GM23338 (cell line): ENCODE measurements around the gene ARFGEF2. TPM values are rescaled to one million over a fixed set of nuclear protein-coding genes. Genes with fewer than 3 reads are reported as not detected.
A peak's percentile ranks its signal among the peaks of the same experiment; 100 is the strongest.

ENCODE experiments used
- ATAC-seq: fragments of 200-7000 bp; cut with Tn5 transposase; 3 replicates; pipeline ENCODE4 v1.9.1; 2020
- DNase-seq: peaks from one replicate; pipeline ENCODE4 v3.0.0-alpha.2; 2015; ENCODE audit warnings: low spot score
- H2AFZ ChIP-seq: fragments of 200-600 bp; sonication (generic); 2 replicates; pipeline ENCODE4 v1.8.0; 2016; ENCODE audit warnings: antibody characterized with exemption, mild to moderate bottlenecking, moderate library complexity
- H3F3A ChIP-seq: fragments of 200-600 bp; sonication (generic); replicated peaks from 2 replicates; pipeline ENCODE4 v1.8.0; 2017; ENCODE audit warnings: antibody characterized with exemption, mixed run types, low read depth
- H3K27ac ChIP-seq: fragments of 200-600 bp; sonication (generic); 2 replicates; pipeline ENCODE4 v1.6.1; 2016; ENCODE audit warnings: low read depth
- H3K27me3 ChIP-seq: fragments of 200-600 bp; sonication (generic); 2 replicates; pipeline ENCODE4 v1.8.0; 2016; ENCODE audit warnings: mild to moderate bottlenecking, mixed run types, moderate library complexity; ENCODE audit not compliant: insufficient read depth
- H3K36me3 ChIP-seq: fragments of 200-600 bp; sonication (generic); 2 replicates; pipeline ENCODE4 v1.8.0; 2016; ENCODE audit warnings: mild to moderate bottlenecking; ENCODE audit not compliant: insufficient read depth
- H3K4me1 ChIP-seq: fragments of 200-600 bp; sonication (generic); 2 replicates; pipeline ENCODE4 v1.8.0; 2016; ENCODE audit warnings: mild to moderate bottlenecking, moderate library complexity; ENCODE audit not compliant: insufficient read depth
- H3K4me2 ChIP-seq: fragments of 200-600 bp; sonication (generic); 2 replicates; pipeline ENCODE4 v1.7.1; 2017; ENCODE audit warnings: mixed run types
- H3K4me3 ChIP-seq: fragments of 200-600 bp; sonication (generic); 2 replicates; pipeline ENCODE4 v1.6.1; 2016; ENCODE audit warnings: mixed run types
- H3K79me2 ChIP-seq: fragments of 200-600 bp; sonication (generic); replicated peaks from 2 replicates; pipeline ENCODE4 v1.8.0; 2017; ENCODE audit warnings: mild to moderate bottlenecking; ENCODE audit not compliant: insufficient read depth
- H3K9me2 ChIP-seq: fragments of 200-600 bp; sonication (generic); 2 replicates; pipeline ENCODE4 v1.8.0; 2017; ENCODE audit not compliant: insufficient read depth
- H4K20me1 ChIP-seq: fragments of 200-600 bp; sonication (generic); replicated peaks from 2 replicates; pipeline ENCODE4 v1.8.0; 2017; ENCODE audit warnings: mild to moderate bottlenecking; ENCODE audit not compliant: insufficient read depth
- H3K27ac Mint-ChIP-seq: 2 replicates; pipeline ENCODE4 v1.8.0; 2020; ENCODE audit warnings: inconsistent platforms, mild to moderate bottlenecking, moderate library complexity, mixed read lengths
- H3K27me3 Mint-ChIP-seq: 3 replicates; pipeline ENCODE4 v1.8.0; 2022; ENCODE audit warnings: low read depth, mild to moderate bottlenecking, moderate library complexity, mixed read lengths, inconsistent platforms; ENCODE audit not compliant: insufficient read depth, poor library complexity
- H3K36me3 Mint-ChIP-seq: 3 replicates; pipeline ENCODE4 v1.8.0; 2021; ENCODE audit warnings: low read depth, mild to moderate bottlenecking, inconsistent platforms, moderate library complexity, mixed read lengths
- H3K4me1 Mint-ChIP-seq: 3 replicates; pipeline ENCODE4 v1.8.0; 2020; ENCODE audit warnings: mild to moderate bottlenecking, inconsistent platforms, mixed read lengths
- H3K4me3 Mint-ChIP-seq: 3 replicates; pipeline ENCODE4 v1.8.0; 2021; ENCODE audit warnings: moderate library complexity, mild to moderate bottlenecking, inconsistent platforms, mixed read lengths
- H3K9me3 Mint-ChIP-seq: 3 replicates; pipeline ENCODE4 v1.8.0; 2020; ENCODE audit warnings: moderate library complexity, mild to moderate bottlenecking, inconsistent platforms, mixed read lengths
- EZH2 ChIP-seq: fragments of 200-600 bp; sonication (generic); IDR thresholded peaks from one replicate; pipeline ENCODE4 v1.8.0; 2017; ENCODE audit warnings: antibody characterized with exemption, mild to moderate bottlenecking, low read depth; ENCODE audit not compliant: unreplicated experiment
- JUNB ChIP-seq: IDR thresholded peaks from one replicate; pipeline ENCODE4 v1.6.1; 2016; ENCODE audit warnings: antibody characterized with exemption; ENCODE audit not compliant: unreplicated experiment
- NANOG ChIP-seq: IDR thresholded peaks from 2 replicates; pipeline ENCODE4 v1.6.1; 2016; ENCODE audit warnings: antibody characterized with exemption, borderline replicate concordance
- REST ChIP-seq: IDR thresholded peaks from one replicate; pipeline ENCODE4 v1.6.1; 2018; ENCODE audit warnings: antibody characterized with exemption; ENCODE audit not compliant: unreplicated experiment
- ZNF114 ChIP-seq: fragments of 250-450 bp; sonication (Bioruptor Pico); IDR thresholded peaks from 2 replicates; pipeline ENCODE4 v1.5.0; 2020; ENCODE audit warnings: mild to moderate bottlenecking, moderate library complexity
- ZNF462 ChIP-seq: fragments of 250-450 bp; sonication (Bioruptor Pico); IDR thresholded peaks from 2 replicates; pipeline ENCODE4 v1.5.0; 2020; ENCODE audit warnings: mild to moderate bottlenecking, moderate library complexity
- polyA plus RNA-seq: library from polyadenylated mRNA; unstranded; fragments of >200 nt; fragmentation: Nextera tagmentation; extraction: Ambion mirVana; gene quantifications from 2 replicates; pipeline ENCODE4 v1.2.1, GENCODE V29; 2016
- total RNA-seq: library from RNA; depleted of rRNA; stranded (reverse); fragments of >200 nt; shearing (Covaris generic); gene quantifications from 2 replicates; pipeline ENCODE4 v1.2.3, GENCODE V29; 2014

ARFGEF2 gene
- total and polyA plus RNA-seq, 2 experiments from 2014 or later: 7.2 to 25.5 TPM

- no peak for TF ChIP-seq ZNF462 (CRISPR knock-in tag)
Measured at GRCh38 chr20:48938670-48939069, 17.2 kb downstream of the ARFGEF2 start (continued).

GRCh38 chr20:48940170-48940569 is 18.7 kb downstream of the ARFGEF2 start:
- Mint-ChIP-seq H3K27me3 (peaks cover 2% of the 10 kb centered on the region), H3K4me1 (no peaks in the 10 kb centered on the region; the same call in 2 of the 3 replicates), H3K4me3 (no peak overlapping the region), H3K9me3 (peaks cover 12% of the 10 kb centered on the region), H3K36me3 (peaks cover 15% of the 10 kb centered on the region; the same call in 2 of the 3 replicates), H3K27ac (no peak overlapping the region)
- Histone ChIP-seq H2AFZ (no peak overlapping the region), H3K27me3 (no peaks in the 10 kb centered on the region), H3K36me3 (no peaks in the 10 kb centered on the region), H4K20me1 (peaks cover 19% of the 10 kb centered on the region), H3K4me1 (no peaks in the 10 kb centered on the region), H3K27ac (0 out of 2 replicates have a peak overlapping the region, but pooled peaks have one; percentile 46), H3K9me2 (no peaks in the 10 kb centered on the region), H3F3A (no peaks in the 10 kb centered on the region), H3K79me2 (peaks cover 38% of the 10 kb centered on the region), H3K4me2 (no peak overlapping the region), H3K4me3 (no peak overlapping the region)
- no peak for ATAC-seq
- DNase-seq: no peak
- TF ChIP-seq EZH2 (no peak), NANOG (no peak), ZNF114 (no peak), REST (no peak), JUNB (no peak), ZNF462 (CRISPR knock-in tag) (no peak)
